Globus pallidus (tissue), 1 donor: ENCODE measurements around the gene SETD1B.

ENCODE experiments used
- DNase-seq: peaks from one replicate; pipeline ENCODE4 v3.0.0-alpha.2; 2015; ENCODE audit warnings: low spot score

The SETD1B gene

GRCh38 chr12:121795034-121795968 lies 8.5 kb upstream of the SETD1B start:
- peak; percentile 83 for DNase-seq

GRCh38 chr12:121796855-121797751 lies 6.7 kb upstream of the SETD1B start:
- peak; percentile 85 for DNase-seq

GRCh38 chr12:121797937-121798786 lies 5.6 kb upstream of the SETD1B start:
- peak; percentile 74 for DNase-seq

GRCh38 chr12:121798787-121799155 lies 5.0 kb upstream of the SETD1B start:
- no peak for DNase-seq

GRCh38 chr12:121799156-121799841 lies 4.5 kb upstream of the SETD1B start:
- peak; percentile 75 for DNase-seq

- DNase-seq: peak; percentile 75
These were observed 3.7 kb upstream of the SETD1B start for GRCh38 chr12:121799842-121800693.

- DNase-seq: peak; percentile 81
These were observed 2.9 kb upstream of the SETD1B start for GRCh38 chr12:121800694-121801594.

- DNase-seq: peak; percentile 64
These were observed 2.0 kb upstream of the SETD1B start for GRCh38 chr12:121801595-121802484.

- no peak for DNase-seq
These were observed 1.3 kb upstream of the SETD1B start for GRCh38 chr12:121802485-121802842.

GRCh38 chr12:121802843-121803698 lies 738 bp upstream of the SETD1B start:
- DNase-seq: peak; percentile 95

- DNase-seq: peak; percentile 26
These were observed 755 bp downstream of the SETD1B start for GRCh38 chr12:121804417-121805111.

GRCh38 chr12:121805171-121806008 lies 1.6 kb downstream of the SETD1B start:
- DNase-seq: no peak

GRCh38 chr12:121806009-121806545 lies 2.3 kb downstream of the SETD1B start:
- DNase-seq: no peak

- no peak for DNase-seq
These were observed 3.0 kb downstream of the SETD1B start for GRCh38 chr12:121806546-121807423.
